HCT116 (cell line): ENCODE results near the gene ASIC5. TPM values are rescaled to one million over a fixed set of nuclear protein-coding genes. Genes with fewer than 3 reads are reported as not detected.
A peak's percentile ranks its signal among the peaks of the same experiment; 100 is the strongest.

Source experiments
- ATAC-seq: fragments of 200-7000 bp; cut with Tn5 transposase; 2 replicates; pipeline ENCODE4 v1.9.1; 2020; ENCODE audit warnings: mild to moderate bottlenecking, moderate library complexity
- BruUV-seq: library from RNA; stranded (reverse); fragments of 400-500 nt; replicated peaks from 2 replicates; lab custom pipeline; 2021; lab: Mats Ljungman, UMichigan
- CTCF ChIA-PET: fragments of 300-600 bp; sonication (Branson Sonifier 250); formaldehyde crosslinking; loops from one replicate; lab custom pipeline; 2021; ENCODE audit warnings: antibody characterized with exemption; lab: Charles Lee
- POLR2A ChIA-PET: fragments of 300-600, 350-600 bp; sonication (Branson Sonifier 250); formaldehyde crosslinking; loops from one replicate; lab custom pipeline; 2021; ENCODE audit warnings: antibody characterized with exemption; lab: Charles Lee
- RAD21 ChIA-PET, 2 experiments: fragments of 300-600 bp; sonication (Branson Sonifier 250); formaldehyde crosslinking; loops; one replicate each; lab custom pipeline; 2023; ENCODE audit warnings: low total read pairs in 2 of 2; ENCODE audit not compliant: uncharacterized antibody in 2 of 2, unreplicated experiment in 2 of 2, low non-redundant PET in 1 of 2; lab: Charles Lee
- DNase-seq: peaks from one replicate; pipeline ENCODE4 v3.0.0-alpha.2; 2010; ENCODE audit warnings: low read depth, low spot score
- H2AFZ ChIP-seq: fragments of 200-600 bp; shearing (Covaris generic), sonication (generic); 2 replicates; pipeline ENCODE4 v1.6.1; 2017; ENCODE audit warnings: low read depth, mixed run types, mixed read lengths, antibody characterized with exemption, low read length; ENCODE audit not compliant: poor library complexity, severe bottlenecking
- H3K27ac ChIP-seq: 2 replicates; pipeline ENCODE4 v1.5.1; 2012; ENCODE audit warnings: low read depth, low read length
- H3K27me3 ChIP-seq: fragments of 200-600 bp; sonication (generic); 2 replicates; pipeline ENCODE4 v1.6.1; 2016; ENCODE audit warnings: mixed run types, low read length, mixed read lengths; ENCODE audit not compliant: insufficient read depth
- H3K36me3 ChIP-seq, 2 experiments: fragments of 200-500 bp in 1 of 2; fragments of 200-600 bp in 1 of 2; sonication (Bioruptor generic) in 1 of 2; sonication (generic) in 1 of 2; 2 replicates each; pipeline versions ENCODE4 v1.5.1 to v1.6.1; 2014 to 2016; ENCODE audit warnings: low read length in 2 of 2, inconsistent platforms in 1 of 2, mixed read lengths in 1 of 2, mixed run types in 1 of 2; ENCODE audit not compliant: insufficient read depth in 2 of 2, control insufficient read depth in 1 of 2
- H3K4me1 ChIP-seq, 2 experiments: fragments of 200-600 bp in 1 of 2; sonication (generic) in 1 of 2; 2 replicates each; pipeline versions ENCODE4 v1.5.1 to v1.6.1; 2012 to 2017; ENCODE audit warnings: low read length in 2 of 2, inconsistent platforms in 1 of 2, mild to moderate bottlenecking in 1 of 2, mixed read lengths in 1 of 2, mixed run types in 1 of 2, moderate library complexity in 1 of 2; ENCODE audit not compliant: insufficient read depth in 2 of 2, control insufficient read depth in 1 of 2
- H3K4me2 ChIP-seq: fragments of 200-600 bp; sonication (generic); 2 replicates; pipeline ENCODE4 v1.6.1; 2017; ENCODE audit warnings: mixed run types, low read length, mixed read lengths
- H3K4me3 ChIP-seq, 2 experiments: fragments of 200-600 bp in 1 of 2; sonication (generic) in 1 of 2; replicated peaks in 1 of 2; 2 replicates each; pipeline ENCODE4 v1.5.1; 2011 to 2016; ENCODE audit warnings: low read length in 2 of 2, control low read depth in 1 of 2, low read depth in 1 of 2, mild to moderate bottlenecking in 1 of 2, mixed read lengths in 1 of 2, mixed run types in 1 of 2
- H3K79me2 ChIP-seq: fragments of 200-600 bp; sonication (generic); 2 replicates; pipeline ENCODE4 v1.6.1; 2017; ENCODE audit warnings: mild to moderate bottlenecking, mixed run types, low read length, moderate library complexity, mixed read lengths; ENCODE audit not compliant: insufficient read depth
- H3K9ac ChIP-seq: fragments of 200-600 bp; sonication (generic); 2 replicates; pipeline ENCODE4 v1.6.1; 2016; ENCODE audit warnings: low read length, mixed read lengths
- H3K9me2 ChIP-seq: fragments of 200-600 bp; sonication (generic), shearing (Covaris generic); 2 replicates; pipeline ENCODE4 v1.6.1; 2017; ENCODE audit warnings: mixed run types, mild to moderate bottlenecking, moderate library complexity; ENCODE audit not compliant: insufficient read depth
- H3K9me3 ChIP-seq, 2 experiments: fragments of 200-500 bp in 1 of 2; fragments of 200-600 bp in 1 of 2; sonication (Bioruptor generic) in 1 of 2; sonication (generic) in 1 of 2; 2 replicates each; pipeline ENCODE4 v1.6.1; 2014 to 2017; ENCODE audit warnings: low read length in 2 of 2, mixed read lengths in 2 of 2, inconsistent platforms in 1 of 2, low read depth in 1 of 2, mild to moderate bottlenecking in 1 of 2, mixed run types in 1 of 2, moderate library complexity in 1 of 2; ENCODE audit not compliant: control insufficient read depth in 1 of 2, insufficient read depth in 1 of 2
- H4K20me1 ChIP-seq: fragments of 200-600 bp; sonication (generic), shearing (Covaris generic); 2 replicates; pipeline ENCODE4 v1.6.1; 2017; ENCODE audit warnings: mixed run types, mild to moderate bottlenecking, moderate library complexity; ENCODE audit not compliant: insufficient read depth
- CBX3 ChIP-seq: IDR thresholded peaks from 2 replicates; pipeline ENCODE4 v1.6.1; 2012; ENCODE audit warnings: low read depth
- EZH2 ChIP-seq: fragments of 200-600 bp; sonication (generic); IDR thresholded peaks from 2 replicates; pipeline ENCODE4 v1.6.1; 2017; ENCODE audit warnings: antibody characterized with exemption, mixed run types
- EZH2phosphoT487 ChIP-seq: fragments of 200-600 bp; IDR thresholded peaks from 2 replicates; pipeline ENCODE4 v1.6.1; 2018; ENCODE audit warnings: antibody characterized with exemption, borderline replicate concordance
- JUND ChIP-seq: IDR thresholded peaks from 2 replicates; pipeline ENCODE4 v1.6.1; 2012
- MAX ChIP-seq: IDR thresholded peaks from 2 replicates; pipeline ENCODE4 v1.6.1; 2012
- POLR2A ChIP-seq: IDR thresholded peaks from 2 replicates; pipeline ENCODE4 v1.7.0; 2011; ENCODE audit warnings: borderline replicate concordance; ENCODE audit not compliant: insufficient read depth, insufficient read length; ENCODE audit errors: extremely low read depth
- POLR2AphosphoS5 ChIP-seq: IDR thresholded peaks from 2 replicates; pipeline ENCODE4 v1.6.1; 2011; ENCODE audit warnings: mild to moderate bottlenecking, low read depth, low read length, moderate library complexity
- SIN3A ChIP-seq: IDR thresholded peaks from 2 replicates; pipeline ENCODE4 v1.6.1; 2012; ENCODE audit warnings: low read depth
- SP1 ChIP-seq: IDR thresholded peaks from 2 replicates; pipeline ENCODE4 v1.6.1; 2012; ENCODE audit warnings: low read depth
- ZFX ChIP-seq: fragments of 450-650 bp; IDR thresholded peaks from 2 replicates; pipeline ENCODE4 v1.6.1; 2017
- intact Hi-C: fragments of 100-400 bp; cut with micrococcal nuclease; formaldehyde crosslinking; loops from 2 replicates; pipeline ENCODE4 v1.10.0; 2022
- total RNA-seq: library from RNA; stranded (reverse); gene quantifications from one replicate; pipeline ENCODE4 v1.2.1, GENCODE V29; 2021; ENCODE audit not compliant: unreplicated experiment
- TF ChIP-seq, protein P1 (sequence below): IDR thresholded peaks from 2 replicates; pipeline ENCODE4 v1.6.1; 2012
- TF ChIP-seq, protein P2 (sequence below): IDR thresholded peaks from 2 replicates; pipeline ENCODE4 v1.6.1; 2012; ENCODE audit warnings: low read depth

Gene ASIC5
- total RNA-seq, 1 experiment from 2014 or later: not detected

DNA sequence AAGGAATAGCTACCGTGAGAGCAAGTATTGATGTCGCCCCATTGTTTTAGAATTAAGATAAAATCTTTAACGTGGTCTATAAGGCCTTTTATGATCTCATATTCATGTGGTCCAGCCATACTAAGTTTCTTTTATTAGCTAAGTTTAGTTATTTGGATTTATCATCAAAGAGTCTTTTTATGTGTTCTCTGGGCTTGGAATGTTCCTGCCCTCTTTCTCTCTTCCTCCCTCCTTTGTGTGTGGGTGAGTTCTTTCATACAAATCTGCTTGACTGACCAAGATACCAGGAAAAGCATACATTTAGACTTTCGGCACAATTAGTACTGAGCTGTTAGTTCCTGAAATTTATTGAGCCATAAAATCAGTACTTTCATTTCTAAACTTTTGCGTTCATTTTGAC is 48.7 kb upstream of the ASIC5 start:
- intact Hi-C loops: no loop called here
- Histone ChIP-seq H3K36me3 (no peaks in the 10 kb centered on the region), H4K20me1 (no peaks in the 10 kb centered on the region; the same call in 1 of the 2 replicates), H3K4me2 (no peak overlapping the region), H3K27me3 (no peaks in the 10 kb centered on the region), H3K9me3 (no peaks in the 10 kb centered on the region), H3K9ac (no peak overlapping the region), H3K4me1 (no peaks in the 10 kb centered on the region), H3K27ac (no peak overlapping the region), H2AFZ (peak overlapping the region; percentile 17), H3K79me2 (no peaks in the 10 kb centered on the region), H3K9me2 (no peaks in the 10 kb centered on the region; the same call in 1 of the 2 replicates), H3K4me3 (no peak overlapping the region)
- RAD21 ChIA-PET: no interaction called here
- POLR2A ChIA-PET: no interaction called here
- TF ChIP-seq SP1: no peak
- TF ChIP-seq POLR2AphosphoS5: no peak
- TF ChIP-seq, protein P1, sequence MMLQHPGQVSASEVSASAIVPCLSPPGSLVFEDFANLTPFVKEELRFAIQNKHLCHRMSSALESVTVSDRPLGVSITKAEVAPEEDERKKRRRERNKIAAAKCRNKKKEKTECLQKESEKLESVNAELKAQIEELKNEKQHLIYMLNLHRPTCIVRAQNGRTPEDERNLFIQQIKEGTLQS: no peak
- TF ChIP-seq MAX: no peak
- TF ChIP-seq SIN3A: no peak
- TF ChIP-seq CBX3: no peak
- TF ChIP-seq, protein P2, sequence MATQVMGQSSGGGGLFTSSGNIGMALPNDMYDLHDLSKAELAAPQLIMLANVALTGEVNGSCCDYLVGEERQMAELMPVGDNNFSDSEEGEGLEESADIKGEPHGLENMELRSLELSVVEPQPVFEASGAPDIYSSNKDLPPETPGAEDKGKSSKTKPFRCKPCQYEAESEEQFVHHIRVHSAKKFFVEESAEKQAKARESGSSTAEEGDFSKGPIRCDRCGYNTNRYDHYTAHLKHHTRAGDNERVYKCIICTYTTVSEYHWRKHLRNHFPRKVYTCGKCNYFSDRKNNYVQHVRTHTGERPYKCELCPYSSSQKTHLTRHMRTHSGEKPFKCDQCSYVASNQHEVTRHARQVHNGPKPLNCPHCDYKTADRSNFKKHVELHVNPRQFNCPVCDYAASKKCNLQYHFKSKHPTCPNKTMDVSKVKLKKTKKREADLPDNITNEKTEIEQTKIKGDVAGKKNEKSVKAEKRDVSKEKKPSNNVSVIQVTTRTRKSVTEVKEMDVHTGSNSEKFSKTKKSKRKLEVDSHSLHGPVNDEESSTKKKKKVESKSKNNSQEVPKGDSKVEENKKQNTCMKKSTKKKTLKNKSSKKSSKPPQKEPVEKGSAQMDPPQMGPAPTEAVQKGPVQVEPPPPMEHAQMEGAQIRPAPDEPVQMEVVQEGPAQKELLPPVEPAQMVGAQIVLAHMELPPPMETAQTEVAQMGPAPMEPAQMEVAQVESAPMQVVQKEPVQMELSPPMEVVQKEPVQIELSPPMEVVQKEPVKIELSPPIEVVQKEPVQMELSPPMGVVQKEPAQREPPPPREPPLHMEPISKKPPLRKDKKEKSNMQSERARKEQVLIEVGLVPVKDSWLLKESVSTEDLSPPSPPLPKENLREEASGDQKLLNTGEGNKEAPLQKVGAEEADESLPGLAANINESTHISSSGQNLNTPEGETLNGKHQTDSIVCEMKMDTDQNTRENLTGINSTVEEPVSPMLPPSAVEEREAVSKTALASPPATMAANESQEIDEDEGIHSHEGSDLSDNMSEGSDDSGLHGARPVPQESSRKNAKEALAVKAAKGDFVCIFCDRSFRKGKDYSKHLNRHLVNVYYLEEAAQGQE: no peak
- TF ChIP-seq EZH2phosphoT487: no peak
- no peak for TF ChIP-seq EZH2
- TF ChIP-seq JUND: no peak
- no peak for TF ChIP-seq POLR2A
- TF ChIP-seq ZFX: no peak
- BruUV-seq: no TSS peak
- DNase-seq: no peak
- CTCF ChIA-PET: no interaction called here
- ATAC-seq: no peak
